ENCODE results near the gene SPIC. TPM values are rescaled to one million over a fixed set of nuclear protein-coding genes. Genes with fewer than 3 reads are reported as not detected.

The SPIC gene
- polyA plus RNA-seq (2013) = not detected in 2 replicates

DNA sequence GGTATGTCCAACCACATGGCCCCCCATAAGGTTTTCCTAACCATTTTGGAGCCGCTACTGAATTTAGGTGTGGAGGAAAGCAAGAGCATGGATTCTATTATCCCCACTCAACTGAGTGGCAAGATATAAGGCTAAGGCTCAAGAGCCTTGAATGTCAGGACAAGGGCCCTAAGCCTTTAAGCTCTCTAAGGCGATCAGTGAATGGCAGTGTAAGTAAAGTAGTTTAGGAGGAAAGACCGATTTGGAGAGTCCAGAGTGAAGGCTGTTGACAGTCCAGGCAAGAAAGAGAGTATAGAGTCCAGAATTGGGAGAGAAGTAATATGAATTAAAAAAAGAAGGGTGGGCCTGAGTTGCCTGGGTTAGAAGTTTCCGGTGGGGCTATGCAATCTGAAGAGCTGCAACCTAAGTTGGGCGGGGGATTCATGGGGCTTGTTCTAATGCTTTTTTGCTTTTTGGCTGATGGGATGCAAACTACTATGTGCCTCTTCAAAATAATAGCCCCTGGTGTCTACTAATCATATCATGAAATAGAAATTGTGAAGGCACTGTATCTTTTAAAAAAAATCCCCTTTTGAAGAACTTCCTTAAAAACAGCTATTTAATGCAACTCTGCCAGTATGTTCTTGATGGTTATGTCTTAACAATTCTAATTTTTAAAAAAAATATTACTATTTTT is at the start of gene SPIC:
TSS of gene SPIC (plus strand) at position 626 of the 676 bp plus-strand sequence. CDS start 1,569 bp downstream, outside the sequence.
- no peaks in the 10 kb centered on the region for H3K4me1 ChIP-seq (ENCODE audit: control insufficient read depth in 1 of 2, insufficient read depth in 2 of 2, low read length in 2 of 2)
- H2AFZ ChIP-seq (ENCODE audit: insufficient read depth, low read length, poor library complexity) = no peak within 1 kb of the TSS
- H4K91ac ChIP-seq (ENCODE audit: low read depth, low read length) = no peak within 1 kb of the TSS
- H4K8ac ChIP-seq (ENCODE audit: low read depth, low read length) = no peak within 1 kb of the TSS
- H3K4ac ChIP-seq (ENCODE audit: low read depth, low read length) = no peak within 1 kb of the TSS
- H3K36me3 ChIP-seq (ENCODE audit: control insufficient read depth in 1 of 2, insufficient read depth in 2 of 2, low read length in 2 of 2) = no peaks in the 10 kb centered on the region
- no peaks in the 10 kb centered on the region for H3K27me3 ChIP-seq (ENCODE audit: insufficient read depth, low read length)
- no CpG with 5 or more reads among the region's 5 CpGs for WGBS (ENCODE audit: extremely low coverage, insufficient coverage, insufficient read length)
- no peak within 1 kb of the TSS for H3K4me3 ChIP-seq (ENCODE audit: low read depth, low read length)
- no peak within 1 kb of the TSS for H3K9ac ChIP-seq (ENCODE audit: low read length)
- H3K14ac ChIP-seq (ENCODE audit: low read length) = no peak within 1 kb of the TSS
- no peak within 1 kb of the TSS for H2BK120ac ChIP-seq (ENCODE audit: insufficient read depth, low read length, poor library complexity)
- H2BK5ac ChIP-seq (ENCODE audit: low read depth, low read length, poor library complexity) = no peak within 1 kb of the TSS
- H3K27ac ChIP-seq (ENCODE audit: low read depth, low read length) = no peak within 1 kb of the TSS
- H3K23ac ChIP-seq (ENCODE audit: low read length) = no peak within 1 kb of the TSS
- H2BK12ac ChIP-seq (ENCODE audit: low read length) = no peak within 1 kb of the TSS
- H3K4me2 ChIP-seq (ENCODE audit: low read length) = no peak within 1 kb of the TSS
- no peaks in the 10 kb centered on the region for H3K79me1 ChIP-seq (ENCODE audit: low read length)
- no peak within 1 kb of the TSS for H3K18ac ChIP-seq (ENCODE audit: low read length)
- no peaks in the 10 kb centered on the region for H3K79me2 ChIP-seq (ENCODE audit: control insufficient read depth, insufficient read depth, low read length, poor library complexity)
- H4K12ac ChIP-seq (ENCODE audit: low read depth, low read length) = no peak within 1 kb of the TSS
- no peaks in the 10 kb centered on the region for H3K9me3 ChIP-seq (ENCODE audit: insufficient read depth, low read depth, low read length)
- DNase-seq = no peak
- H2AK5ac ChIP-seq (ENCODE audit: low read length) = no peak within 1 kb of the TSS

DNA sequence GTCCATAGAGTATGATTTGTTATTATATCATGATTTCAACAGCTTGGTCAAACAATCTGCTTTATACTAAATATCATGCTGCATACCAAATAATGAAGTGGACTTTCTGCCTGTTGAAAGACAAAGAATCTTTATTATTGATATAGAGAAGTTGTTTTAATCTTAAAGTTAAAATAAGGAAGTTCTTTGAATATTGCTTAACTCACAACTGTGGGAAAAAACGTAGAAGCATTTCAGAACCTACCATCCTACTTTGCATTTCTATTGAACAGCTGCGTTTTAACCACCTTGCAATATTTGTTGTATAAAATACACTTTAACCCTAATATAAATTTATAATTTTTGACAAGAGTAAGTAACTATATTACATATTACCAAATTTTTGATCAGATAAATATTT is 44.7 kb upstream of the SPIC start:
- H3K36me3 ChIP-seq (ENCODE audit: control insufficient read depth in 1 of 2, insufficient read depth in 2 of 2, low read length in 2 of 2) = no peaks in the 10 kb centered on the region
- H4K12ac ChIP-seq (ENCODE audit: low read depth, low read length) = no peak overlapping the region
- H3K9ac ChIP-seq (ENCODE audit: low read length) = no peak overlapping the region
- H2AK5ac ChIP-seq (ENCODE audit: low read length) = no peak overlapping the region
- H3K4ac ChIP-seq (ENCODE audit: low read depth, low read length) = no peak overlapping the region
- H2BK120ac ChIP-seq (ENCODE audit: insufficient read depth, low read length, poor library complexity) = no peak overlapping the region
- no peak overlapping the region for H2AFZ ChIP-seq (ENCODE audit: insufficient read depth, low read length, poor library complexity)
- H3K4me2 ChIP-seq (ENCODE audit: low read length) = no peak overlapping the region
- WGBS (ENCODE audit: extremely low coverage, insufficient coverage, insufficient read length) = no CpG with 5 or more reads among the region's 2 CpGs
- H3K4me1 ChIP-seq (ENCODE audit: control insufficient read depth in 1 of 2, insufficient read depth in 2 of 2, low read length in 2 of 2) = no peaks in the 10 kb centered on the region
- no peak overlapping the region for H2BK5ac ChIP-seq (ENCODE audit: low read depth, low read length, poor library complexity)
- H3K14ac ChIP-seq (ENCODE audit: low read length) = no peak overlapping the region
- no peaks in the 10 kb centered on the region for H3K27me3 ChIP-seq (ENCODE audit: insufficient read depth, low read length)
- no peak overlapping the region for H3K18ac ChIP-seq (ENCODE audit: low read length)
- no peaks in the 10 kb centered on the region for H3K79me2 ChIP-seq (ENCODE audit: control insufficient read depth, insufficient read depth, low read length, poor library complexity)
- no peak overlapping the region for H3K23ac ChIP-seq (ENCODE audit: low read length)
- H4K91ac ChIP-seq (ENCODE audit: low read depth, low read length) = no peak overlapping the region
- no peak overlapping the region for H2BK12ac ChIP-seq (ENCODE audit: low read length)
- no peak overlapping the region for H3K27ac ChIP-seq (ENCODE audit: low read depth, low read length)
- H3K4me3 ChIP-seq (ENCODE audit: low read depth, low read length) = no peak overlapping the region
- no peaks in the 10 kb centered on the region for H3K79me1 ChIP-seq (ENCODE audit: low read length)
- DNase-seq = no peak
- H3K9me3 ChIP-seq (ENCODE audit: insufficient read depth, low read depth, low read length) = no peaks in the 10 kb centered on the region
- H4K8ac ChIP-seq (ENCODE audit: low read depth, low read length) = no peak overlapping the region

DNA sequence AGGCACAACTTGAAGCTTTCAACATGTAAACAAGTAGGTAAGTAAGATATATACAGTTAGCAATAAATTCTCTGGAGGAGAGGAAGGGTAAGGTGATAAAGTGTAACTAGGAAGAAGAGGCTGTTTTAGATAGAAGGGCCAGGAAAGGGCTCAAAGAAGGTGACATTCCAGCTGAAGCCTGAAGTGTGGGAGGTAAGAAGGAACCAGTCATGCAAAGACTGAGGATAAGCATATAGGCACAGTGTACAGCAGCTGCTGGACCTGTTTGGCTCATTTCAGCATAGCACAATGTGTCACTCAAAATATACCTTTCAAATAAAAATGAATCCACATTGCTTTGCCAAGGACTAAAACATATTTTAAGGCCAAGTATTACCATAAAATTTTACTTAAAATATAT is 39.0 kb upstream of the SPIC start:
- Histone ChIP-seq H3K27me3 (ENCODE audit: insufficient read depth, low read length) (no peaks in the 10 kb centered on the region), H3K4ac (ENCODE audit: low read depth, low read length) (no peak overlapping the region), H2BK120ac (ENCODE audit: insufficient read depth, low read length, poor library complexity) (no peak overlapping the region), H4K12ac (ENCODE audit: low read depth, low read length) (no peak overlapping the region), H2AFZ (ENCODE audit: insufficient read depth, low read length, poor library complexity) (no peak overlapping the region), H3K18ac (ENCODE audit: low read length) (no peak overlapping the region), H3K23ac (ENCODE audit: low read length) (no peak overlapping the region), H2BK12ac (ENCODE audit: low read length) (no peak overlapping the region), H3K9me3 (ENCODE audit: insufficient read depth, low read depth, low read length) (no peaks in the 10 kb centered on the region), H3K9ac (ENCODE audit: low read length) (no peak overlapping the region), H3K4me1 (ENCODE audit: control insufficient read depth in 1 of 2, insufficient read depth in 2 of 2, low read length in 2 of 2) (no peaks in the 10 kb centered on the region), H2BK5ac (ENCODE audit: low read depth, low read length, poor library complexity) (no peak overlapping the region), H3K27ac (ENCODE audit: low read depth, low read length) (no peak overlapping the region), H2AK5ac (ENCODE audit: low read length) (no peak overlapping the region), H3K4me2 (ENCODE audit: low read length) (no peak overlapping the region), H3K14ac (ENCODE audit: low read length) (no peak overlapping the region), H3K79me2 (ENCODE audit: control insufficient read depth, insufficient read depth, low read length, poor library complexity) (no peaks in the 10 kb centered on the region), H4K8ac (ENCODE audit: low read depth, low read length) (no peak overlapping the region), H4K91ac (ENCODE audit: low read depth, low read length) (no peak overlapping the region), H3K79me1 (ENCODE audit: low read length) (no peaks in the 10 kb centered on the region), H3K36me3 (ENCODE audit: control insufficient read depth in 1 of 2, insufficient read depth in 2 of 2, low read length in 2 of 2) (no peaks in the 10 kb centered on the region), H3K4me3 (ENCODE audit: low read depth, low read length) (no peak overlapping the region)
- no peak for DNase-seq

DNA sequence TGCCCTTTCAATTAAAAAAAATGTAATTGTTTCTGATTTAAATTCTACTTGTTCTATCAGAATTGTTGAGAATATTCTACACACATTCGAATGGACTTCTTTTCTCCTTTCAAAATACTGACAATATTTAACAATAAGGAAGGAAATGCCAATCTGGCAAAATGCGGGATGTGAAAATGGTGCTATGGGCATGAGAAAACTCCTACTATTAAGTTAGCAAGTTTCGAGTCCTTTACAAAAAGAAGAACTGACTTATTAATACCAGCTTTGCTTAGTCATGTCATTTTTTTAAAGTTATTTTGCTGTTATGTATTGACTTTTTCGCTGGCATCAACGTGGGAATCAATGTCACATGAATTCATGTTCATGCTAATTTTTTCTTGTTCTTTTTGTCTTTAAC is 35.9 kb upstream of the SPIC start:
- Histone ChIP-seq H3K36me3 (ENCODE audit: control insufficient read depth in 1 of 2, insufficient read depth in 2 of 2, low read length in 2 of 2) (no peaks in the 10 kb centered on the region), H3K79me1 (ENCODE audit: low read length) (no peaks in the 10 kb centered on the region), H3K79me2 (ENCODE audit: control insufficient read depth, insufficient read depth, low read length, poor library complexity) (no peaks in the 10 kb centered on the region), H3K14ac (ENCODE audit: low read length) (no peak overlapping the region), H3K4ac (ENCODE audit: low read depth, low read length) (no peak overlapping the region), H3K4me3 (ENCODE audit: low read depth, low read length) (no peak overlapping the region), H3K4me1 (ENCODE audit: control insufficient read depth in 1 of 2, insufficient read depth in 2 of 2, low read length in 2 of 2) (no peaks in the 10 kb centered on the region), H2AK5ac (ENCODE audit: low read length) (no peak overlapping the region), H2BK120ac (ENCODE audit: insufficient read depth, low read length, poor library complexity) (no peak overlapping the region), H4K8ac (ENCODE audit: low read depth, low read length) (no peak overlapping the region), H3K9me3 (ENCODE audit: insufficient read depth, low read depth, low read length) (no peaks in the 10 kb centered on the region), H2AFZ (ENCODE audit: insufficient read depth, low read length, poor library complexity) (no peak overlapping the region), H3K4me2 (ENCODE audit: low read length) (no peak overlapping the region), H3K23ac (ENCODE audit: low read length) (no peak overlapping the region), H2BK12ac (ENCODE audit: low read length) (no peak overlapping the region), H4K12ac (ENCODE audit: low read depth, low read length) (no peak overlapping the region), H3K27ac (ENCODE audit: low read depth, low read length) (no peak overlapping the region), H3K18ac (ENCODE audit: low read length) (no peak overlapping the region), H2BK5ac (ENCODE audit: low read depth, low read length, poor library complexity) (no peak overlapping the region), H3K9ac (ENCODE audit: low read length) (no peak overlapping the region), H4K91ac (ENCODE audit: low read depth, low read length) (no peak overlapping the region), H3K27me3 (ENCODE audit: insufficient read depth, low read length) (no peaks in the 10 kb centered on the region)
- no CpG with 5 or more reads among the region's 5 CpGs for WGBS (ENCODE audit: extremely low coverage, insufficient coverage, insufficient read length)
- DNase-seq = peak in 1 of 2 donors; percentile 5

Measured in trophoblast cell (in vitro differentiated cells and primary cell).